HG02973 (cell line): ENCODE measurements around the gene NFAM1.

Experiments
- ATAC-seq: cut with Tn5 transposase; IDR thresholded peaks from one replicate; pipeline ENCODE4 v1.9.1; 2021; ENCODE audit warnings: moderate library complexity; ENCODE audit not compliant: unreplicated experiment

NFAM1 gene

GRCh38 chr22:42432020-42432596, at the start of gene NFAM1:
Gene NFAM1 (minus strand): TSS chr22:42432403. CDS start chr22:42432357, 46 bp downstream.
- ATAC-seq, result no peak

- ATAC-seq, result no peak
These were observed 42.9 kb upstream of the NFAM1 start for GRCh38 chr22:42475122-42475521.

GRCh38 chr22:42473484-42474193, 41.4 kb upstream of the NFAM1 start:
- no peak for ATAC-seq

- ATAC-seq, result no peak
These were observed 40.5 kb upstream of the NFAM1 start for GRCh38 chr22:42472671-42473070.

- no peak for ATAC-seq
These were observed 39.2 kb upstream of the NFAM1 start for GRCh38 chr22:42471441-42471840.

- no peak for ATAC-seq
These were observed 38.3 kb upstream of the NFAM1 start for GRCh38 chr22:42470366-42471082.

GRCh38 chr22:42468841-42469240, 36.6 kb upstream of the NFAM1 start:
- ATAC-seq, result no peak

- ATAC-seq, result no peak
These were observed 29.8 kb upstream of the NFAM1 start for GRCh38 chr22:42462016-42462415.

GRCh38 chr22:42461511-42461910, 29.3 kb upstream of the NFAM1 start:
- no peak for ATAC-seq

- no peak for ATAC-seq
These were observed 27.3 kb upstream of the NFAM1 start for GRCh38 chr22:42459287-42460063.

- ATAC-seq, result no peak
These were observed 20.7 kb upstream of the NFAM1 start for GRCh38 chr22:42452916-42453315.

GRCh38 chr22:42452456-42452855, 20.3 kb upstream of the NFAM1 start:
- no peak for ATAC-seq

- no peak for ATAC-seq
These were observed 19.4 kb upstream of the NFAM1 start for GRCh38 chr22:42451499-42452145.

GRCh38 chr22:42450862-42451261, 18.7 kb upstream of the NFAM1 start:
- ATAC-seq, result no peak

GRCh38 chr22:42446151-42446550, 13.9 kb upstream of the NFAM1 start:
- ATAC-seq, result no peak

GRCh38 chr22:42444077-42444904, 12.1 kb upstream of the NFAM1 start:
- no peak for ATAC-seq

- no peak for ATAC-seq
These were observed 11.3 kb upstream of the NFAM1 start for GRCh38 chr22:42443240-42444076.

GRCh38 chr22:42442748-42443147, 10.5 kb upstream of the NFAM1 start:
- no peak for ATAC-seq

- no peak for ATAC-seq
These were observed 8.5 kb upstream of the NFAM1 start for GRCh38 chr22:42440728-42441127.
